ENCODE data around the gene MLLT6. TPM values are rescaled to one million over a fixed set of nuclear protein-coding genes. Genes with fewer than 3 reads are reported as not detected.

MLLT6 gene
- total RNA-seq, 4 donors from 2014 or later, result 46.1 to 85.0 (median 54.0) TPM

- WGBS, 2 donors, result 79 to 83% methylated on average over 4 of the region's 4 CpGs
- no peak for DNase-seq (ENCODE audit: low spot score in 2 of 2)
- H3K4me3 ChIP-seq (ENCODE audit: low read depth, poor library complexity, severe bottlenecking), result no peak overlapping the region
- TF ChIP-seq POLR2A (IDR thresholded peaks at IDR 0.05) (no peak), CTCF (IDR thresholded peaks at IDR 0.05) (no peak)
- intact Hi-C loops (cut with DNase I; ENCODE audit: low total_unique reads), result no loop called here
Observed at GRCh38 chr17:38697061-38697820, 7.8 kb upstream of the MLLT6 start.

GRCh38 chr17:38698760-38699159 is 6.3 kb upstream of the MLLT6 start:
- no peak for TF ChIP-seq CTCF (IDR thresholded peaks at IDR 0.05)
- TF ChIP-seq POLR2A (IDR thresholded peaks at IDR 0.05), result no peak
- no peak for DNase-seq (ENCODE audit: low spot score in 2 of 2)
- intact Hi-C loops (cut with DNase I; ENCODE audit: low total_unique reads), result no loop called here
- 89 to 90% methylated on average over 5 of the region's 5 CpGs for WGBS, 2 donors
- H3K4me3 ChIP-seq (ENCODE audit: low read depth, poor library complexity, severe bottlenecking), result no peak overlapping the region

- peak in 1 of 2 donors; percentile 36 for DNase-seq (ENCODE audit: low spot score in 2 of 2)
- peak overlapping the region; percentile 52 for H3K4me3 ChIP-seq (ENCODE audit: low read depth, poor library complexity, severe bottlenecking)
- intact Hi-C loops (cut with DNase I; ENCODE audit: low total_unique reads), result no loop called here
- no peak for TF ChIP-seq POLR2A (IDR thresholded peaks at IDR 0.05)
- TF ChIP-seq CTCF (IDR thresholded peaks at IDR 0.05), result no peak
- 2 to 3% methylated on average over 8 to 25 of the region's 25 CpGs for WGBS, 2 donors
Observed at GRCh38 chr17:38701504-38702165, 3.4 kb upstream of the MLLT6 start.

- DNase-seq (ENCODE audit: low spot score in 2 of 2), result peak; percentile 81 to 98
- WGBS, 2 donors, result 0 to 1% methylated on average over 63 to 68 of the region's 81 CpGs
- peak overlapping the region; percentile 52 for H3K4me3 ChIP-seq (ENCODE audit: low read depth, poor library complexity, severe bottlenecking)
- intact Hi-C loops (cut with DNase I; ENCODE audit: low total_unique reads), result no loop called here
- TF ChIP-seq POLR2A (IDR thresholded peaks at IDR 0.05), result peak in 1 of 2 donors; percentile 47
- TF ChIP-seq CTCF (IDR thresholded peaks at IDR 0.05), result no peak
Observed at GRCh38 chr17:38702166-38702915, 2.7 kb upstream of the MLLT6 start.

GRCh38 chr17:38702916-38703741 is 1.9 kb upstream of the MLLT6 start:
- intact Hi-C loops (cut with DNase I; ENCODE audit: low total_unique reads), result no loop called here
- WGBS, 2 donors, result 1 to 3% methylated on average over 55 of the region's 55 CpGs
- no peak for TF ChIP-seq POLR2A (IDR thresholded peaks at IDR 0.05)
- TF ChIP-seq CTCF (IDR thresholded peaks at IDR 0.05), result no peak
- peak in 1 of 2 donors; percentile 31 for DNase-seq (ENCODE audit: low spot score in 2 of 2)
- peak overlapping the region; percentile 88 for H3K4me3 ChIP-seq (ENCODE audit: low read depth, poor library complexity, severe bottlenecking)

All from lower leg skin (tissue), 4 donors.